SU-DHL-6 (cell line): ENCODE measurements around the gene TBC1D4.

ENCODE experiments used
- H2AFZ ChIP-seq: fragments of 200-600 bp; sonication (generic); 2 replicates; pipeline ENCODE4 v1.6.1; 2014; ENCODE audit warnings: low read depth, mild to moderate bottlenecking, moderate library complexity, mixed read lengths, antibody characterized with exemption, low read length; ENCODE audit not compliant: severe bottlenecking
- H3F3A ChIP-seq: fragments of 200-600 bp; shearing (Covaris generic); 2 replicates; pipeline ENCODE4 v1.6.0; 2016; ENCODE audit warnings: antibody characterized with exemption, mild to moderate bottlenecking; ENCODE audit not compliant: insufficient read depth
- H3K27ac ChIP-seq: fragments of 200-600 bp; sonication (generic); 2 replicates; pipeline ENCODE4 v1.5.1; 2016; ENCODE audit warnings: low read depth, mild to moderate bottlenecking, low read length, moderate library complexity, mixed read lengths
- H3K27me3 ChIP-seq: fragments of 200-600 bp; sonication (generic), shearing (Covaris generic); 2 replicates; pipeline ENCODE4 v1.6.0; 2014; ENCODE audit warnings: mild to moderate bottlenecking, low read length
- H3K36me3 ChIP-seq: fragments of 200-600 bp; sonication (generic); 2 replicates; pipeline ENCODE4 v1.6.1; 2014; ENCODE audit warnings: mild to moderate bottlenecking, low read length, mixed read lengths
- H3K4me2 ChIP-seq: fragments of 300-600, 200-600 bp; shearing (Covaris generic), sonication (generic); 2 replicates; pipeline ENCODE4 v1.6.0; 2014; ENCODE audit warnings: low read length, low read depth, mild to moderate bottlenecking; ENCODE audit not compliant: poor library complexity, severe bottlenecking
- H3K4me3 ChIP-seq: fragments of 200-600 bp; sonication (generic); 2 replicates; pipeline ENCODE4 v1.5.1; 2014; ENCODE audit warnings: antibody characterized with exemption, low read length, mild to moderate bottlenecking, mixed read lengths; ENCODE audit not compliant: insufficient read depth, poor library complexity, severe bottlenecking
- H3K79me2 ChIP-seq: fragments of 200-600 bp; sonication (generic); 2 replicates; pipeline ENCODE4 v1.6.1; 2014; ENCODE audit warnings: mild to moderate bottlenecking, low read length, moderate library complexity; ENCODE audit not compliant: insufficient read depth
- H3K9ac ChIP-seq: fragments of 200-600 bp; sonication (generic); 2 replicates; pipeline ENCODE4 v1.7.0; 2014; ENCODE audit warnings: mild to moderate bottlenecking, low read length
- H3K9me2 ChIP-seq: fragments of 200-600 bp; sonication (generic); replicated peaks from 2 replicates; pipeline ENCODE4 v1.6.1; 2014; ENCODE audit warnings: low read length; ENCODE audit not compliant: insufficient read depth
- H3K9me3 ChIP-seq: fragments of 200-600 bp; sonication (generic); 2 replicates; pipeline ENCODE4 v1.6.1; 2014; ENCODE audit warnings: low read length, mixed read lengths; ENCODE audit not compliant: insufficient read depth
- H4K20me1 ChIP-seq: fragments of 200-600 bp; sonication (generic); 2 replicates; pipeline ENCODE4 v1.6.1; 2014; ENCODE audit warnings: low read depth, mild to moderate bottlenecking, antibody characterized with exemption, low read length, moderate library complexity, mixed read lengths
- CTCF ChIP-seq: fragments of 200-600 bp; sonication (generic); IDR thresholded peaks from one replicate; pipeline ENCODE4 v1.5.1; 2017; ENCODE audit warnings: antibody characterized with exemption, mild to moderate bottlenecking, low read length, moderate library complexity; ENCODE audit not compliant: insufficient read depth, poor library complexity, severe bottlenecking
- EZH2phosphoT487 ChIP-seq: fragments of 200-600 bp; sonication (generic), shearing (Covaris generic); conservative IDR thresholded peaks from 2 replicates; pipeline ENCODE4 v1.6.1; 2018; ENCODE audit warnings: mild to moderate bottlenecking, antibody characterized with exemption, low read length, moderate library complexity, mixed read lengths

Gene TBC1D4

GRCh38 chr13:75258159-75258782 is 223.7 kb downstream of the TBC1D4 start:
- Histone ChIP-seq H2AFZ (no peak overlapping the region), H4K20me1 (no peaks in the 10 kb centered on the region), H3K9me3 (no peaks in the 10 kb centered on the region), H3K9ac (no peak overlapping the region), H3K4me3 (no peak overlapping the region), H3K27me3 (no peaks in the 10 kb centered on the region), H3F3A (no peaks in the 10 kb centered on the region), H3K79me2 (no peaks in the 10 kb centered on the region), H3K27ac (no peak overlapping the region), H3K9me2 (no peaks in the 10 kb centered on the region), H3K4me2 (no peak overlapping the region), H3K36me3 (no peaks in the 10 kb centered on the region)
- TF ChIP-seq CTCF, result peak; percentile 44
- no peak for TF ChIP-seq EZH2phosphoT487

- Histone ChIP-seq H3K9ac (no peak overlapping the region), H3K9me2 (no peaks in the 10 kb centered on the region)
- no peak for TF ChIP-seq EZH2phosphoT487
- TF ChIP-seq CTCF, result no peak
Observed at GRCh38 chr13:75256922-75257321, 225.0 kb downstream of the TBC1D4 start.

GRCh38 chr13:75255653-75256052 is 226.3 kb downstream of the TBC1D4 start:
- H3K9ac ChIP-seq, result no peak overlapping the region
- no peaks in the 10 kb centered on the region for H3K9me3 ChIP-seq
- H3K27me3 ChIP-seq, result no peaks in the 10 kb centered on the region
- TF ChIP-seq EZH2phosphoT487 (no peak), CTCF (no peak)
- H3K4me2 ChIP-seq, result no peak overlapping the region
- no peaks in the 10 kb centered on the region for H3K36me3 ChIP-seq
- H3K4me3 ChIP-seq, result no peak overlapping the region
- no peaks in the 10 kb centered on the region for H3K79me2 ChIP-seq
- H2AFZ ChIP-seq, result no peak overlapping the region
- no peaks in the 10 kb centered on the region for H3F3A ChIP-seq
- no peaks in the 10 kb centered on the region for H4K20me1 ChIP-seq
- no peak overlapping the region for H3K27ac ChIP-seq
- H3K9me2 ChIP-seq, result no peaks in the 10 kb centered on the region

More at GRCh38 chr13:75256922-75257321, 225.0 kb downstream of the TBC1D4 start:
- no peaks in the 10 kb centered on the region for H3K79me2 ChIP-seq
- no peak overlapping the region for H3K4me3 ChIP-seq
- no peaks in the 10 kb centered on the region for H3F3A ChIP-seq
- H3K9me3 ChIP-seq, result no peaks in the 10 kb centered on the region
- H3K27ac ChIP-seq, result no peak overlapping the region
- no peak overlapping the region for H2AFZ ChIP-seq
- H4K20me1 ChIP-seq, result no peaks in the 10 kb centered on the region
- H3K27me3 ChIP-seq, result no peaks in the 10 kb centered on the region
- H3K4me2 ChIP-seq, result no peak overlapping the region
- H3K36me3 ChIP-seq, result no peaks in the 10 kb centered on the region
